Mucosa of descending colon (tissue), 3 donors: ENCODE data around the gene ACBD3. TPM values are rescaled to one million over a fixed set of nuclear protein-coding genes. Genes with fewer than 3 reads are reported as not detected.

Source experiments
- ATAC-seq: fragments of 200-7000 bp; cut with Tn5 transposase; one replicate; pipeline ENCODE4 v1.9.1; 2020; ENCODE audit warnings: mild to moderate bottlenecking, moderate library complexity
- DNase-seq, 3 donors: peaks; one replicate each; pipeline ENCODE4 v3.0.0-alpha.2; 2020
- H3K36me3 ChIP-seq: fragments of 200-600 bp; one replicate; pipeline ENCODE4 v1.8.0; 2021; ENCODE audit warnings: low read depth, mild to moderate bottlenecking
- H3K4me1 ChIP-seq: fragments of 200-600 bp; one replicate; pipeline ENCODE4 v1.8.0; 2021; ENCODE audit warnings: low read depth, mild to moderate bottlenecking
- H3K4me3 ChIP-seq: fragments of 200-600 bp; one replicate; pipeline ENCODE4 v1.8.0; 2021; ENCODE audit warnings: mild to moderate bottlenecking
- H3K9me3 ChIP-seq: fragments of 200-600 bp; one replicate; pipeline ENCODE4 v1.8.0; 2021; ENCODE audit warnings: mild to moderate bottlenecking
- intact Hi-C, 2 donors: fragments of 100-400 bp; cut with DNase I in 1 of 2; cut with micrococcal nuclease in 1 of 2; formaldehyde crosslinking; loops; one replicate each; pipeline versions ENCODE4 v1.11.0 to v1.11.1; 2022; cut with DNase I, micrococcal nuclease
- total RNA-seq, 3 donors: library from RNA; stranded (reverse); fragmentation: NEBNext Ultra II Directional in 2 of 3; extraction: Animal tissue kit (Norgen Biotek cat#: 25700) in 2 of 3; gene quantifications; one replicate each; pipeline versions ENCODE4 v1.2.1 to v1.2.4, GENCODE V29; 2021 to 2023
- TF ChIP-seq, protein P1 (sequence below): fragments of 200-600 bp; IDR thresholded peaks from one replicate; pipeline ENCODE4 v1.8.0; 2022; ENCODE audit warnings: antibody characterized with exemption, mild to moderate bottlenecking
- donor health status: DM: no; HTN: no; CAD: no; lungs with moderate emphysema.
- donor health status: DM: no; HTN: no; CAD: no.
- donor health status: DM: no; HTN: yes; CAD: no.

ACBD3 gene
- total RNA-seq, 3 donors from 2014 or later = 36.6 to 49.9 (median 48.0) TPM

DNA sequence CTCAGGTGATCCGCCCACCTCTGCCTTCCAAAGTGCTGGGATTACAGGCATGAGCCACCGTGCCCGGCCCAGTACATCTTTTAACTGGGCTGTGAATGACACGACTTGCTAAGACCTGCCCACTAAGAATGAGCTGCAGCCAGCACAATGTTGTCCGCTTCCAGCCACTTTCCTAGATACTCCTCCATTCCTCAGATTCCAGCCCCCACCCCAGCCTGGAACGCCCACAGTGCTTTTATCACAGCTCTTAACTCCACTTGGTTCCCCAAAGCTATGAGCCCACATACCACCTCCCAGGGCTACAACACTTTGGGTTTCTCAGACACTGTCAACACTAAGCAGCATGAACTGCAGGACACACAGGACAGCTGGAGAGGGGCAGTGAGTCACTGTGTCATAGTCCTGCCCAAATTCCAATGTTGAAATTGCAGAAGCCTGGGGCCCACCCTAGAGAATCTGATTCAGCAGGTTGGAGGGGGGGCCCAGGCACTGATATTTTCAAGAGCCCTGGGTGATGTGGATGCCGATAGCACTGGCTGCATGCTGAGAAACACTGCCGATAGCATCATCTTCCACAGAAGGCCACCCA is 58.0 kb downstream of the ACBD3 start:
- no peak for ATAC-seq
- TF ChIP-seq, protein P1, sequence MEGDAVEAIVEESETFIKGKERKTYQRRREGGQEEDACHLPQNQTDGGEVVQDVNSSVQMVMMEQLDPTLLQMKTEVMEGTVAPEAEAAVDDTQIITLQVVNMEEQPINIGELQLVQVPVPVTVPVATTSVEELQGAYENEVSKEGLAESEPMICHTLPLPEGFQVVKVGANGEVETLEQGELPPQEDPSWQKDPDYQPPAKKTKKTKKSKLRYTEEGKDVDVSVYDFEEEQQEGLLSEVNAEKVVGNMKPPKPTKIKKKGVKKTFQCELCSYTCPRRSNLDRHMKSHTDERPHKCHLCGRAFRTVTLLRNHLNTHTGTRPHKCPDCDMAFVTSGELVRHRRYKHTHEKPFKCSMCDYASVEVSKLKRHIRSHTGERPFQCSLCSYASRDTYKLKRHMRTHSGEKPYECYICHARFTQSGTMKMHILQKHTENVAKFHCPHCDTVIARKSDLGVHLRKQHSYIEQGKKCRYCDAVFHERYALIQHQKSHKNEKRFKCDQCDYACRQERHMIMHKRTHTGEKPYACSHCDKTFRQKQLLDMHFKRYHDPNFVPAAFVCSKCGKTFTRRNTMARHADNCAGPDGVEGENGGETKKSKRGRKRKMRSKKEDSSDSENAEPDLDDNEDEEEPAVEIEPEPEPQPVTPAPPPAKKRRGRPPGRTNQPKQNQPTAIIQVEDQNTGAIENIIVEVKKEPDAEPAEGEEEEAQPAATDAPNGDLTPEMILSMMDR = no peak
- no peak overlapping the region for H3K4me3 ChIP-seq
- no peaks in the 10 kb centered on the region for H3K9me3 ChIP-seq
- H3K4me1 ChIP-seq = peaks cover 50% of the 10 kb centered on the region
- H3K36me3 ChIP-seq = no peaks in the 10 kb centered on the region
- intact Hi-C loops = loop anchor here (5.0 to 10.0 kb wide), 2 partner anchors 64 to 69 kb away; partner anchors contain the start of gene H3-3A (in 1 of the 2)
- DNase-seq = peak in 1 of 3 donors; percentile 53

DNA sequence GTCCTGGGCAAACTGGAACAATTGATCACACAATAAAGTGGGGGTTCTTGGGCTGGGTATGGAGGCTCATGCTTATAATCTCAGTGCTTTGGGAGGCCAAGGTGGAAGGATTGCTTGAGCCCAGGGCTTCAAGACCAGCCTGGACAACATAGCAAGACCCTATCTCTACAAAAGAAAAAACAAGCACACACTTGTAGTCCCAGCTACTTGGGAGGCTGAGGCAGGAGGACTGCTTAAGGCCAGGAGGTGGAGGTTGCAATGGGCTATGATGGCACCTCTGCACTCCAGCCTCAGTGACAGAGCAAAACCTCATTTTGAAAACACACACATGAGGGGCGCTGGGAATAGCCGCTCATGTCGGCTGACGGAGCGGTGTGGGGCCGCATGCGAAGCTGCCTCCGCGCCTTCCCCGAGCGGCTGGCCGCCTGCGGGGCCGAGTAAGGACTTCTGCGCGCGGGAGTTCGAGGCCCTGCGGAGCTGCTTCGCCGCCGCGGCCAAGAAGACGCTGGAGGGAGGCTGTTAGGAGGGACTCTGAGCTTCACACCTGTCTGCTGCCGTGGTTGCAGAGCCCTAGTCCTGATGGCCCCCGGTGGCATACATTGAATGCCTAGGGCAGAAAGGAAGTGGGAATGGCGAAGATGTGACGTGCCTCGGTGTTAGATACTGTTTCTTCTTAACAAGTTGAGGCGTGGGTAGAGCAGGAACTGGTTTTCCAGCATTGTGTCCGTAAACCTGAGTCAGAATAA is 59.5 kb downstream of the ACBD3 start:
- DNase-seq = peak; percentile 50 to 62 (median 62)
- TF ChIP-seq, protein P1 = no peak
- Histone ChIP-seq H3K36me3 (no peaks in the 10 kb centered on the region), H3K4me1 (peaks cover 46% of the 10 kb centered on the region), H3K9me3 (no peaks in the 10 kb centered on the region), H3K4me3 (no peak overlapping the region)
- intact Hi-C loops = loop anchor here (5.0 to 10.0 kb wide), 2 partner anchors 62 to 70 kb away; partner anchors contain the start of gene H3-3A (in 1 of the 2)
- ATAC-seq = peak; percentile 1

- no peak for ATAC-seq
- no peak overlapping the region for H3K4me3 ChIP-seq
- no peaks in the 10 kb centered on the region for H3K36me3 ChIP-seq
- peaks cover 49% of the 10 kb centered on the region for H3K4me1 ChIP-seq
- TF ChIP-seq, protein P1 = no peak
- no peaks in the 10 kb centered on the region for H3K9me3 ChIP-seq
- intact Hi-C loops = loop anchor here (5.0 to 10.0 kb wide), 2 partner anchors 61 to 71 kb away; partner anchors contain the start of gene H3-3A (in 1 of the 2)
- DNase-seq = no peak
Observed at GRCh38 chr1:226125831-226126230, 60.7 kb downstream of the ACBD3 start.

- ATAC-seq (peak; percentile 39), DNase-seq (peak; percentile 92 to 97 (median 95))
- Histone ChIP-seq H3K4me1 (peaks cover 49% of the 10 kb centered on the region), H3K4me3 (no peak overlapping the region), H3K9me3 (no peaks in the 10 kb centered on the region), H3K36me3 (no peaks in the 10 kb centered on the region)
- TF ChIP-seq, protein P1 = peak; percentile 98
- intact Hi-C loops = loop anchor here (5.0 to 10.0 kb wide), 2 partner anchors 60 to 72 kb away; partner anchors contain the start of gene H3-3A (in 1 of the 2)
Observed at GRCh38 chr1:226125097-226125630, 61.4 kb downstream of the ACBD3 start.

DNA sequence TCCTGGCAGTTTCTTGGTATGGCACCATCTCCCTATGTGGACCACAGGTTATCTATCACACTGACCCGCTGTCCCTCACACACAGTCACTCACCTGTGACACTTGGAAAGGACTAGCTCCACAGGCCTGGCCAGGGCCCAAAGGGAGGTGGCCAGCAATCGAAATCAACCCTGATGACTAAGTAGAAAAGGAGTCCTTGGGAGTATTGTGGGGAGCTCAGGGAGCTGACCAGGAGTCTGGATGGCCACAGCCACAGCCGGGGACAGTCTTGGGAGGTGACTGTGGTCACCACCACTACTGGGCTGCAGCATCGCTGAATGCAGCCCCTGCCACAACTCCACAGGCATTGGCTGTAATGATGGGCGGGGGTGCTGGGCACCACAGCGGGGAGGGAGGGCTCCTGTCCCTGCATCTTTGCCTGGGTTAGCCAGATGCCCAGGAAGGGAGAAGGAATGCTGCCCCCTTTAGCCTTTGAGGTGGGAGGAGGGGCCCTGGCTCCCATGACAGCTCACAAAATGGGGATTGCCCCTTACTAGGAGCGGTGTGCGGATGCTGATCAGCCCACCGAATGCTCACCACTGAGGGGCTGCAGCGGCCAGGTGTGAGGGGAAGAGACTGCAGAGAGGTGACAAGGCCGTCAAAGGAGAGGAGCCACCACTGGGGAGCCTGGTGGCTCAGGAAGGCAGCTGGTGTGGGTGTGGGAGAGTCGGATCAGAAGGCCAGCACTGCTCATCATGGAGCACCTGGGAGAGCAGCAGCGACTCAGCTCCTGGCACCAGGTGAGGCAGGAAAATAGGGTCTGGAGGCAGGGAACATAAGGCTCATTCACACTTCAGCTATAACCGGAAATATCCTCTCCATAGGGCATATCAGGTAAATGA is 62.7 kb downstream of the ACBD3 start:
- H3K4me3 ChIP-seq = no peak overlapping the region
- TF ChIP-seq, protein P1 = no peak
- no peaks in the 10 kb centered on the region for H3K36me3 ChIP-seq
- DNase-seq (peak; percentile 60 to 73 (median 71)), ATAC-seq (peak; percentile 14)
- H3K9me3 ChIP-seq = no peaks in the 10 kb centered on the region
- intact Hi-C loops = loop anchor here (5.0 to 10.0 kb wide), 2 partner anchors 57 to 59 kb away; partner anchors contain the start of gene H3-3A (in 1 of the 2)
- peaks cover 49% of the 10 kb centered on the region for H3K4me1 ChIP-seq
